SK-N-SH (cell line): Measurements from ENCODE around the gene MRPS35. TPM values are rescaled to one million over a fixed set of nuclear protein-coding genes. Genes with fewer than 3 reads are reported as not detected.
A peak's percentile ranks its signal among the peaks of the same experiment; 100 is the strongest.

Experiments used
- CTCF ChIA-PET: fragments of 300-600, 350-600 bp; formaldehyde crosslinking; extraction: SDS; loops from one replicate; lab custom pipeline; 2021; lab: Yijun Ruan, JAX
- POLR2A ChIA-PET: fragments of 350-600 bp; sonication (Branson Sonifier 250); formaldehyde crosslinking; extraction: SDS; loops from one replicate; lab custom pipeline; 2020; ENCODE audit warnings: antibody characterized with exemption, inconsistent platforms; lab: Yijun Ruan, JAX
- DNase-seq: peaks from one replicate; pipeline ENCODE4 v3.0.0; 2012
- H2AFZ ChIP-seq: fragments of 200-600 bp; sonication (generic); 2 replicates; pipeline ENCODE4 v1.8.1; 2016; ENCODE audit warnings: antibody characterized with exemption, mild to moderate bottlenecking, low read depth
- H3F3A ChIP-seq: fragments of 200-600 bp; sonication (generic); replicated peaks from 2 replicates; pipeline ENCODE3; 2016; ENCODE audit warnings: antibody characterized with exemption, mild to moderate bottlenecking; ENCODE audit not compliant: insufficient read depth
- H3K27ac ChIP-seq, 2 experiments: fragments of 200-500 bp in 1 of 2; fragments of 200-600 bp in 1 of 2; sonication (Bioruptor generic) in 1 of 2; sonication (generic), shearing (Covaris generic) in 1 of 2; 2 replicates each; pipeline versions ENCODE4 v1.5.1 to v1.6.1; 2014 to 2016; ENCODE audit warnings: low read depth in 2 of 2, inconsistent platforms in 1 of 2, low read length in 1 of 2, mild to moderate bottlenecking in 1 of 2, mixed read lengths in 1 of 2
- H3K27me3 ChIP-seq: fragments of 200-600 bp; sonication (generic), shearing (Covaris generic); 2 replicates; pipeline ENCODE4 v1.6.1; 2016; ENCODE audit warnings: mixed run types; ENCODE audit not compliant: insufficient read depth
- H3K36me3 ChIP-seq, 2 experiments: fragments of 200-500 bp in 1 of 2; fragments of 200-600 bp in 1 of 2; sonication (Bioruptor generic) in 1 of 2; sonication (generic) in 1 of 2; replicated peaks in 1 of 2; 2 replicates each; pipeline versions ENCODE3 to v1.5.1; 2014 to 2016; ENCODE audit warnings: low read length in 1 of 2, mild to moderate bottlenecking in 1 of 2; ENCODE audit not compliant: insufficient read depth in 2 of 2, control insufficient read depth in 1 of 2
- H3K4me1 ChIP-seq, 2 experiments: fragments of 200-500 bp in 1 of 2; fragments of 200-600 bp in 1 of 2; sonication (Bioruptor generic) in 1 of 2; sonication (generic), shearing (Covaris generic) in 1 of 2; 2 replicates each; pipeline versions ENCODE4 v1.5.1 to v1.6.1; 2014 to 2016; ENCODE audit warnings: low read depth in 1 of 2, low read length in 1 of 2, mixed run types in 1 of 2; ENCODE audit not compliant: insufficient read depth in 2 of 2, control insufficient read depth in 1 of 2
- H3K4me2 ChIP-seq: fragments of 200-600 bp; sonication (generic), shearing (Covaris generic); 2 replicates; pipeline ENCODE4 v1.6.1; 2017; ENCODE audit warnings: mixed run types
- H3K4me3 ChIP-seq, 2 experiments: fragments of 200-500 bp in 1 of 2; fragments of 200-600 bp in 1 of 2; sonication (Bioruptor generic) in 1 of 2; sonication (generic), shearing (Covaris generic) in 1 of 2; 2 replicates each; pipeline versions ENCODE4 v1.5.1 to v1.8.1; 2014 to 2016; ENCODE audit warnings: low read depth in 2 of 2, inconsistent platforms in 1 of 2, low read length in 1 of 2, mild to moderate bottlenecking in 1 of 2, mixed read lengths in 1 of 2, moderate library complexity in 1 of 2
- H3K79me2 ChIP-seq: fragments of 200-600 bp; sonication (generic); 2 replicates; pipeline ENCODE4 v1.8.1; 2017; ENCODE audit warnings: mild to moderate bottlenecking; ENCODE audit not compliant: insufficient read depth
- H3K9ac ChIP-seq: fragments of 200-600 bp; sonication (generic); 2 replicates; pipeline ENCODE4 v1.6.1; 2017; ENCODE audit warnings: mixed run types
- H3K9me2 ChIP-seq: fragments of 200-600 bp; sonication (generic); 2 replicates; pipeline ENCODE4 v1.6.1; 2017; ENCODE audit warnings: mixed run types
- H3K9me3 ChIP-seq: fragments of 200-600 bp; sonication (generic); 2 replicates; pipeline ENCODE4 v1.6.1; 2017; ENCODE audit warnings: mixed run types, mild to moderate bottlenecking, moderate library complexity
- H4K20me1 ChIP-seq: fragments of 200-600 bp; sonication (generic); 2 replicates; pipeline ENCODE4 v1.6.1; 2017; ENCODE audit warnings: mild to moderate bottlenecking, mixed run types; ENCODE audit not compliant: insufficient read depth
- CTCF ChIP-seq: fragments of 200-600 bp; sonication (generic); IDR thresholded peaks from 2 replicates; pipeline ENCODE4 v1.6.1; 2017; ENCODE audit warnings: antibody characterized with exemption, mild to moderate bottlenecking, moderate library complexity
- EZH2phosphoT487 ChIP-seq: fragments of 200-600 bp; sonication (generic); IDR thresholded peaks from 2 replicates; pipeline ENCODE4 v1.6.1; 2017; ENCODE audit warnings: low read depth, mixed run types, mild to moderate bottlenecking, antibody characterized with exemption, moderate library complexity, borderline replicate concordance
- FOSL2 ChIP-seq: IDR thresholded peaks from 2 replicates; pipeline ENCODE4 v1.4.0; 2012; ENCODE audit warnings: low read depth, mild to moderate bottlenecking, moderate library complexity, borderline replicate concordance
- FOXJ3 ChIP-seq: sonication (generic); formaldehyde crosslinking; IDR thresholded peaks from 2 replicates; pipeline ENCODE4 v1.5.1; 2020; ENCODE audit warnings: mild to moderate bottlenecking, missing genetic modification reagents
- FOXM1 ChIP-seq: IDR thresholded peaks from 2 replicates; pipeline ENCODE4 v1.4.0; 2012; ENCODE audit warnings: low read depth, mild to moderate bottlenecking
- GATA2 ChIP-seq: sonication (generic); formaldehyde crosslinking; IDR thresholded peaks from 2 replicates; pipeline ENCODE4 v1.5.0; 2020; ENCODE audit warnings: mild to moderate bottlenecking, missing genetic modification reagents
- MEF2A ChIP-seq: IDR thresholded peaks from 2 replicates; pipeline ENCODE4 v1.4.0; 2012; ENCODE audit warnings: low read depth, borderline replicate concordance
- NRF1 ChIP-seq: IDR thresholded peaks from 2 replicates; pipeline ENCODE4 v1.6.1; 2012; ENCODE audit warnings: low read depth, mild to moderate bottlenecking, low read length
- RAD21 ChIP-seq: IDR thresholded peaks from 2 replicates; pipeline ENCODE4 v1.6.1; 2012; ENCODE audit warnings: mild to moderate bottlenecking, low read length
- RFX5 ChIP-seq: IDR thresholded peaks from 2 replicates; pipeline ENCODE4 v1.6.1; 2012; ENCODE audit warnings: mild to moderate bottlenecking, improper control_type of control experiment, low read length
- YY1 ChIP-seq: IDR thresholded peaks from 2 replicates; pipeline ENCODE4 v1.4.0; 2012; ENCODE audit warnings: low read depth, mild to moderate bottlenecking
- ZBTB33 ChIP-seq: IDR thresholded peaks from 2 replicates; pipeline ENCODE4 v1.4.0; 2012; ENCODE audit warnings: low read depth, borderline replicate concordance
- WGBS: methylation state at CpG from one replicate; pipeline ENCODE4 v1.1.6; 2017; ENCODE audit warnings: low lambda C conversion rate; 5-methylcytosine and 5-hydroxymethylcytosine counted together
- polyA plus RNA-seq, 3 experiments: library from polyadenylated mRNA; depleted of rRNA; stranded (reverse); fragments of >200 nt; gene quantifications; 2 replicates each; pipeline ENCODE4 v1.2.3, GENCODE V29; 2012
- TF ChIP-seq, protein P1 (sequence below): IDR thresholded peaks from 2 replicates; pipeline ENCODE4 v1.6.1; 2012; ENCODE audit warnings: mild to moderate bottlenecking, low read depth, low read length, moderate library complexity

The MRPS35 gene
- polyA plus RNA-seq, 1 of the 3 experiments (the other 2 are of a cell fraction) = 32.4 TPM

- ChIA-PET CTCF (no interaction called here), POLR2A (no interaction called here)
- Histone ChIP-seq H3K4me3 (peak overlapping the region in 1 of 2 experiments; percentile 28; a peak in 2 of 4 replicates), H3K9me2 (no peaks in the 10 kb centered on the region), H3K27me3 (no peaks in the 10 kb centered on the region), H2AFZ (peak overlapping the region; percentile 81; the same call in 1 of the 2 replicates), H3K9ac (peak overlapping the region; percentile 15; the same call in 1 of the 2 replicates), H3K4me1 (peaks cover 0 to 22% of the 10 kb centered on the region in 2 experiments; a peak in 2 of 4 replicates), H3K4me2 (peak overlapping the region; percentile 45), H3K36me3 (no peaks in the 10 kb centered on the region), H3F3A (peaks cover 22% of the 10 kb centered on the region), H3K9me3 (no peaks in the 10 kb centered on the region), H3K79me2 (no peaks in the 10 kb centered on the region), H4K20me1 (no peaks in the 10 kb centered on the region), H3K27ac (peak overlapping the region in 1 of 2 experiments; percentile 41; a peak in 2 of 4 replicates)
- DNase-seq = no peak
- 8% methylated on average over 5 of the region's 5 CpGs for WGBS
- TF ChIP-seq MEF2A (peak; percentile 28; the same call in 1 of the 2 replicates), GATA2 (no peak), RFX5 (no peak), FOSL2 (0 out of 2 replicates have a peak, but pooled peaks have one; percentile 29), FOXM1 (no peak)
Observed at GRCh38 chr12:27772328-27773049, 61.9 kb downstream of the MRPS35 start.

GRCh38 chr12:27777141-27777540 is 66.5 kb downstream of the MRPS35 start:
- Histone ChIP-seq H2AFZ (no peak overlapping the region), H3K36me3 (peaks cover 3 to 4% of the 10 kb centered on the region in 2 experiments), H3K9me2 (no peaks in the 10 kb centered on the region), H3K9me3 (no peaks in the 10 kb centered on the region), H3K27me3 (no peaks in the 10 kb centered on the region), H3K4me1 (peaks cover 20 to 21% of the 10 kb centered on the region in 2 experiments), H3F3A (peaks cover 28% of the 10 kb centered on the region), H4K20me1 (no peaks in the 10 kb centered on the region), H3K4me2 (no peak overlapping the region), H3K27ac (no peak overlapping the region), H3K4me3 (no peak overlapping the region), H3K79me2 (peaks cover 20% of the 10 kb centered on the region), H3K9ac (no peak overlapping the region)
- 97% methylated on average over 5 of the region's 5 CpGs for WGBS
- ChIA-PET POLR2A (no interaction called here), CTCF (interaction anchor here (0.8 to 1.5 kb wide), 2 partner anchors 44 to 163 kb away, joined by 3 to 4 read pairs; no protein-coding TSS in a partner anchor)
- no peak for DNase-seq
- TF ChIP-seq RAD21 = no peak

DNA sequence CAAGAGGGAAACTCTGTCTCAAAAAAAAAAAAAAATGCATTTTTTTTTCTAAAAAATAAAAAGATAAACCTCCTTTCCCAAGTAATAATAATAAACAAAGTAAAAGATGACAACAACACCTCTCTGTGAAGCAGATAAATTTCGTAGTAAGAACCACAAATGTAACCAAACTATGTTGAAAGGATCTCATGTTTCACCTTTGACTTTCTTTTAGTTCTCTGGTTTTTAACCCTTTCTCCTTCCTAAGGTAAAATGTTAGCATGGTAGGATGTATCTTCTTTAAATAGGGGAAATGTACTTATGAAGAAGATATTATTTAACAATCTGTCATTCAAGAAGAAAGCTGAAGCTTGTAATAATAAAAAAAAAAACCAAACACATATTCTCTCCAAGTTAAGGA is 67.6 kb downstream of the MRPS35 start:
- H3K4me3 ChIP-seq = no peak overlapping the region
- 63% methylated on average over 1 of the region's 1 CpG for WGBS
- H3K36me3 ChIP-seq = peaks cover 6 to 8% of the 10 kb centered on the region in 2 experiments
- no peaks in the 10 kb centered on the region for H3K9me2 ChIP-seq
- DNase-seq = no peak
- peaks cover 15 to 22% of the 10 kb centered on the region in 2 experiments for H3K4me1 ChIP-seq
- no peaks in the 10 kb centered on the region for H3K9me3 ChIP-seq
- no peak overlapping the region for H3K9ac ChIP-seq
- POLR2A ChIA-PET = no interaction called here
- H3K27ac ChIP-seq = no peak overlapping the region
- 0 out of 2 replicates have a peak overlapping the region, but pooled peaks have one; percentile 91 for H2AFZ ChIP-seq
- no peaks in the 10 kb centered on the region for H4K20me1 ChIP-seq
- no peaks in the 10 kb centered on the region for H3K27me3 ChIP-seq
- CTCF ChIA-PET = no interaction called here
- H3K79me2 ChIP-seq = peaks cover 31% of the 10 kb centered on the region
- H3F3A ChIP-seq = peaks cover 17% of the 10 kb centered on the region
- no peak overlapping the region for H3K4me2 ChIP-seq
- TF ChIP-seq, protein P1, sequence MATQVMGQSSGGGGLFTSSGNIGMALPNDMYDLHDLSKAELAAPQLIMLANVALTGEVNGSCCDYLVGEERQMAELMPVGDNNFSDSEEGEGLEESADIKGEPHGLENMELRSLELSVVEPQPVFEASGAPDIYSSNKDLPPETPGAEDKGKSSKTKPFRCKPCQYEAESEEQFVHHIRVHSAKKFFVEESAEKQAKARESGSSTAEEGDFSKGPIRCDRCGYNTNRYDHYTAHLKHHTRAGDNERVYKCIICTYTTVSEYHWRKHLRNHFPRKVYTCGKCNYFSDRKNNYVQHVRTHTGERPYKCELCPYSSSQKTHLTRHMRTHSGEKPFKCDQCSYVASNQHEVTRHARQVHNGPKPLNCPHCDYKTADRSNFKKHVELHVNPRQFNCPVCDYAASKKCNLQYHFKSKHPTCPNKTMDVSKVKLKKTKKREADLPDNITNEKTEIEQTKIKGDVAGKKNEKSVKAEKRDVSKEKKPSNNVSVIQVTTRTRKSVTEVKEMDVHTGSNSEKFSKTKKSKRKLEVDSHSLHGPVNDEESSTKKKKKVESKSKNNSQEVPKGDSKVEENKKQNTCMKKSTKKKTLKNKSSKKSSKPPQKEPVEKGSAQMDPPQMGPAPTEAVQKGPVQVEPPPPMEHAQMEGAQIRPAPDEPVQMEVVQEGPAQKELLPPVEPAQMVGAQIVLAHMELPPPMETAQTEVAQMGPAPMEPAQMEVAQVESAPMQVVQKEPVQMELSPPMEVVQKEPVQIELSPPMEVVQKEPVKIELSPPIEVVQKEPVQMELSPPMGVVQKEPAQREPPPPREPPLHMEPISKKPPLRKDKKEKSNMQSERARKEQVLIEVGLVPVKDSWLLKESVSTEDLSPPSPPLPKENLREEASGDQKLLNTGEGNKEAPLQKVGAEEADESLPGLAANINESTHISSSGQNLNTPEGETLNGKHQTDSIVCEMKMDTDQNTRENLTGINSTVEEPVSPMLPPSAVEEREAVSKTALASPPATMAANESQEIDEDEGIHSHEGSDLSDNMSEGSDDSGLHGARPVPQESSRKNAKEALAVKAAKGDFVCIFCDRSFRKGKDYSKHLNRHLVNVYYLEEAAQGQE = no peak
- TF ChIP-seq EZH2phosphoT487 (no peak), YY1 (no peak), RAD21 (no peak), FOXJ3 (CRISPR knock-in tag) (no peak), NRF1 (no peak), ZBTB33 (no peak), CTCF (no peak)
